ENCODE data around the gene SLC28A3.
"Not testable (repeated sequence)": the region's sequence is repeated elsewhere in the genome, so short reads cannot be mapped to it uniquely, and the experiment has no call there.

Gene SLC28A3

DNA sequence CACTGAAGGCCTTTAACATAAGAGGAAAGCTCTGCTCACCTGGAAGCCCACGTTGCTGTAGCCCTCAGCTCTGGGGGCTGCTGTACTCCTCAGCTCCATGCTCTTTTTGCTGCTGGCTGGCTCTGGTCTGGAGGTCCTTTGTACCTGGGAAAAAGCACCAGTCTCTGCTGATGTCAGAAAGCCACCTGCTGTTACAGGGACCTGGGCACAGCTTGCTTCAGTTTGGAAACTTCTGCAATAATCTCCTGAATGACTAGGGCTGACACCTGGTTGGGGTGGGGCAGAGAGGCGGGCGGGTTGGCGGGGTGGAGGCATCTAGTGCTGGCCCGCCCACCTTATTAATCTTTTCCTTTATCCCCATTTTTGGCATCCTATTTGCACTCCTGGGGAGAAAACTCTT is at the start of gene SLC28A3:
SLC28A3 (minus strand) TSS at position 224 of the 400 bp plus-strand sequence; CDS start at position 99, 125 bp downstream.
- DNase-seq = no peak

DNA sequence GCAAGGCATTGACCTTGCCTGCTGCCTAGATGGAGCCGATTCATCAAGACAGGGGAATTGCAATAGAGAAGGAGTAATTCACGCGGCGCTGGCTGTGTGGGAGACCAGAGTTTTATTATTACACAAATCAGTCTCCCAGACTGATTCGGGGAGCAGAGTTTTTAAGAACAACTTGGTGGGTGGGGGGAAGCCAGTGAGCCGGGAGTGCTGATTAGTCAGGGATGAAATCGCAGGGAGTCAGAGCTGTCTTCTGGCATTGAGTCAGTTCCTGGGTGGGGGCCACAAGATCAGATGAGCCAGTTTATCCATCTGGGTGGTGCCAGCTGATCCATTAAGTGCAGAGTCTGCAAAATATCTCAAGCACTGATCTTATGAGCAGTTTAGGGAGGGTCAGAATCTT is 49.7 kb upstream of the SLC28A3 start:
- not testable (repeated sequence) for DNase-seq

DNA sequence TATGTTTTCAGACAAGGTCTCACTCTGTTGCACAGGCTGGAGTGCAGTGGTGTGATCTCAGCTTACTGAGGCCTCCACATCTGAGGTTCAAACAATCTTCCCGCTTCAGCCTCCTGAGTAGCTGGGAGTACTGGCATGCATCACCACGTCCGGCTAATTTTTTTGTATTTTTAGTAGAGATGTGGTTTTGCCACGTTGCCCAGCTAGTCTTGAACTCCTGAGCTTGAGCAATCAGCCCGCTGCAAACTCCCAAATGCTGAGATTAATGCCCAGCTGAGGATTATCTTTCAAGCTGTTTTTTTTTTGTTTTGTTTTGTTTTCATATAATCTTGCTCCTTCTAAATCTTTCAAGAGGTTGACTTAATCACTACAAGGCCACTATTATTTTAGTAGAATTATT is 47.3 kb upstream of the SLC28A3 start:
- peak; percentile 84 for DNase-seq

- peak; percentile 14 for DNase-seq
Observed at GRCh38 chr9:84386753-84387152, 46.2 kb upstream of the SLC28A3 start.

DNA sequence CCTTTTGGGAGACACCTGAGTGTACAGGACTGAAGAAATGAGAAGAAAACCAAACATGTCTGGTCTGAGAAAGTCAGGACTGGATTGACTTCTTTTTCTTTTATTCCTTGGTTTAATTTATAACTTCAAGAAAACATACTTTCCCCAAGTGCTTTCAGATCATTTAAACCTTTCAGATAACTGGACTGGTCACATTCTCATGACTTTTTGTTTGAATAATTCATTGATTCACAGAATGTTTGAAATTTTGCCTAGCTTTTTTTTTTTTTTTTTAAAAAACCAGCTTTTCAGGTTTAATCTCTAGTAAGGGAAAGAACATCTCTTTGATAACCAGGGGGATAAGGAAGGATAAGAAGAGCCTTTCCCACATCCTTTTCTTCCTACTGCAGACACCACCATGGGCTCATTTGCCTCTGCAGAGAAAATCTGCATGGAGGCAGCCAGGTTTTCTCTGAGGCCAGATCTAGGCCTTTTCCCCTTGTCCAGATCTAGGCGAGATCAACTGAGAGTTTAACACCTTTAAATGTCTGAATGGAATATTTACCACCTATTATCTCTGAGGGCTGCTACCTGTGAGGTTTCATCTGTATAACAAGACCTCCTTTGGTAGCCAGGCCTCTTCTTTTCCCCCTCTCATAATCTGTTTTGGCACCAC is 45.0 kb upstream of the SLC28A3 start:
- DNase-seq = no peak

GRCh38 chr9:84384617-84385016 is 44.1 kb upstream of the SLC28A3 start:
- DNase-seq = no peak

DNA sequence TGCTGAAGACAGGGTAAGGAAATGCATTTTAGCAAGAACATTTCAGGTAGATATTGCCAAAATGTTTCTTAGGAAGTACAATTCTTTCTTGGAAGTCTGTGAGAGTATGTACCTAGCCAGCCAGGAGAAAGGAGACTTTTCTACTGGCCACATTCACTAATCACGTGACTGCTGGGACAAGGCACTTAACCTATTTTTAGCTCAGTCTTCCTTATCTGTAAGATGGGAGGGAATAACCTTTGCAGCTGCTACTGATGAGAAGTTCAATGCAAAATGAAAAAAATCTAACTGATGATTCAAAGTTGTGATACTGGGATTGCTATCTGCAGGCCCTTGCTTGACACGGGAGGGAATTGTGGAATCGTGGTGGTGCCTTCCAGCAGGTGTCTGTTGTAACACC is 42.6 kb upstream of the SLC28A3 start:
- DNase-seq = no peak

- peak; percentile 5 for DNase-seq
Observed at GRCh38 chr9:84382720-84383119, 42.2 kb upstream of the SLC28A3 start.

DNA sequence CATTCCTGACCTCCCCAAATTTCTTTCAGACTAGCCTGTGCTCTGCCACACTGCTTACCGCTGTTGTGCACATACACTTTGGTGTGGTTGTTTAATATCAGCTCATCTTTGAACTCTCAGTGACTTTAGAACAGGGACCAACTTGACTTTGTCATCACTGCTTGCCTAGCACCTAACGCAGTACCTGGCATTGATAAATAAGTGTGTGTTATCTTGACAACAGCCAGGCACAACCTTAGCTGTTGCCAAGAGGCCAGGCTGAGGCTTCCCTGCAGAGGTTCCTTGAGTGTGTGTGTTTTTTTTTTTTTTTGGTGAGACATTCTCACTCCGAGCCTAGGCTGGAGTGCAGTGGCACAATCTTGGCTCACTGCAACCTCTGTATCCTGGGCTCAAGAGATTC is 41.0 kb upstream of the SLC28A3 start:
- no peak for DNase-seq

DNA sequence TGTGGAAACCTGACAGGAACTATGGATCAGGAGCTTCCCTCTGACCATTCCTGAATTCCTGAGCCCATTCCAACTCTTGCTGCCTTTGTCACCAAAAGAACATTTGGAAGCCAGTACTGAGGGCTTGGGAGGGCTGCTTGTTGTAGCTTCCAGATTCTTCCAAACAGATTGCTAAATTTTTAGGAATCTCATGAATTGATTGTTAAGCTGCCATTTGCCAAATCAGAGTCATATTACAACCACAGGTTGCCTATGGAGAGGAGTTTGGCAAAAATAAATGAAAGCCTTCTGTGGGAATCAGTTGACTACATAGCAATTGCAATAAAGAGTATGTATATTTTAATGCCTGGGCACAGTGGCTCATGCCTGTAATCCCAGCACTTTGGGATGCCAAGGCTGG is 39.2 kb upstream of the SLC28A3 start:
- DNase-seq = no peak

- no peak for DNase-seq
Observed at GRCh38 chr9:84375954-84376353, 35.4 kb upstream of the SLC28A3 start.

GRCh38 chr9:84374516-84374915 is 34.0 kb upstream of the SLC28A3 start:
- no peak for DNase-seq

- peak; percentile 46 for DNase-seq
Observed at GRCh38 chr9:84374013-84374412, 33.5 kb upstream of the SLC28A3 start.

GRCh38 chr9:84371737-84372136 is 31.2 kb upstream of the SLC28A3 start:
- peak; percentile 98 for DNase-seq

DNA sequence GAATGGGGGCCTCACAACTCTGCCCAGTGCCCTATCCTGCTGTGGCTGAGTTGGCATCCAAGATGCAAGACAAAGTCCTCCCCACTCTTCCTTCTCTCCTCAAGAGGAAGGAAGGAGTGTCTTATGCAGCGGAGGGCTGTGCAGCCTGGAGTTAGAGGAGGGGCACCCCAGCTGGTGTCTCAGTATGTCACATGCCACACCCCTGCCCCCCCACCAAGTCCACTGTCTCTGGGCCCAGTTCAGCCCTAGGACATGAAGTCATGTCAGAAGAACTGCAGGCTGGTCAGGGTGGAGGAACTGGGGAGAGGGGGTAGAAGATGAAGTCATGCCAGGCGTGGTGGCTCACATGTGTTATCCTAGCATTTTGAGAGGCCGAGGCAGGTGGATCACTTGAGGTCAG is 28.0 kb upstream of the SLC28A3 start:
- DNase-seq = peak; percentile 76

- DNase-seq = peak; percentile 88
Observed at GRCh38 chr9:84367726-84368125, 27.2 kb upstream of the SLC28A3 start.

DNA sequence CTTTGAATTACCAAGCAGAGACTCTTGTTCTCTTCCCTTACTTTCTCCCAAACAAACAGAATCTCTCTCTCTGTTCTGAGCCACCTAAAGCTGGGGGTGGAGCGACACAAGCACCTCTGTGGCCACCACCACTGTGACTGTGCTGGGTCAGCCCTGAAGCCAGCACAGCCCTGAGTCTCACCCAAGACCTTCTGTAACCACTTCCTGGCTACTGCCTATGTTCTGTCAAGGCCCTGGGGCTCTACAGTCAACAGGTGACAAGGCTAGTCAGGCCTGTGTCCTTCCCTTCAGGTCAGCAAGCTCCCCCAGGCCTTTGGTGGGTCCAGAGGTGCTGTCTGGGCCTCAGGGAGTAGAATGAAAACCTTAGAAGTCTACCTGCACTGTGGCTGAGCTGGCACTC is 26.1 kb upstream of the SLC28A3 start:
- DNase-seq = peak; percentile 25

DNA sequence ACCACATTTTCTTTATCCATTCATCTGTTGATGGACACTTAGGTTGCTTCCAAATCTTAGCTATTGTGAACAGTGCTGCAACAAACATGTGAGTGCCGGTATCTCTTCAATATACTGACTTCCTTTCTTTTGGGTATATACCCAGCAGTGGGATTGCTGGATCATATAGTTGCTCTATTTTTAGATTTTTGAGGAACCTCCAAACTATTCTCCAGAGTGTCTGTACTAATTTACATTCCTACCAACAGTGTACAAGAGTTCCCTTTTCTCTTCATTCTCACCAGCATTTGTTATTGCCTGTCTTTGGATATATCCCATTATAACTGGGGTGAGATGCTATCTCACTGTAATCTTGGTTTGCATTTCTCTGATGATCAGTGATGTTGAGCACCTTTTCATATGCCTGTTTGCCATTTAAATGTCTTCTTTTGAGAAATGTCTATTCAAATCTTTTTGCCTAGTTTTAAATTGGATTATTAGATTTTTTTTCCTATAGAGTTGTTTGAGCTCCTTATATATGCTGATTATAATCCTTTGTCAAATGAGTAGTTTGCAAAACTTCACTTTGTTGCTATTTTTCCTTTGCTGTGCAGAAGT is 24.4 kb upstream of the SLC28A3 start:
- peak; percentile 65 for DNase-seq

DNA sequence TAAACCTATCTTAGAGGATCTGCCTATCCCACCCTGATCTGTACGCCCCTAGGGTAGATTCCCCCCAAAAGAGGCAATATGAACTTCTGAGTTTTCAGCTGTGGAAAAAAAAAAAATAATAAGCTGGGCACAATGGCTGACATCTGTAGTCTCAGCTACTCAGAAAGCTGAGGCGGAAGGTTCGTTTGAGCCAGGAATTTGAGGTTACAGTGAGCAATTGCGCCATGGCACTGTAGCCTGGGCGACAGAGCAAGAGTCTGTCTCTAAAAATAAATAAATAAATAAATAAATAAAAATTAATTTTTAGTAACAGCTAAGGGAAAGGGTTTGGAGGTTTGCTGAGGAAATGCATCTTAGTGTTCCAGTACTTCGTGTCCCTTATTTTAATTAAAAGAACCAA is 21.1 kb upstream of the SLC28A3 start:
- DNase-seq = peak; percentile 14

DNA sequence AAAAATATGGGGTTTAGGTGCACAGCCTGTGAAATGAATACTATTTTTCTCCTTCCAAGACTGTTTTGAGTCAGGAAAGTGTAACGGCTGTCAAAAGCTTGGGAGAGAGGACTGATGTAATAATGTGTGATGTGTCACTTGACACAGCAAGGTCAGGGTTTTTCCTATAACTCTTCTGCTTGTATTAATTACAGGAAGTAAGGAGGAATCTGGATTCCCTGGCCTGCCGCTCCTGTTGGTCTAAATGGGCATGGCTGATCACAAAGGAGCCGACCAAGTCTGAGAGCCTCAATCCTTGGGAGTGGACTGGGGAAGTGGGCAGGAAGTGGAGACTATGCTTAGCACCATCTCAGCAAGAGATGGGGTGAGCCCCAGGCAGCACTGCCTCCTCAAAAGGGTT is 16.7 kb upstream of the SLC28A3 start:
- peak; percentile 54 for DNase-seq

- DNase-seq = no peak
Observed at GRCh38 chr9:84354035-84354434, 13.5 kb upstream of the SLC28A3 start.

DNA sequence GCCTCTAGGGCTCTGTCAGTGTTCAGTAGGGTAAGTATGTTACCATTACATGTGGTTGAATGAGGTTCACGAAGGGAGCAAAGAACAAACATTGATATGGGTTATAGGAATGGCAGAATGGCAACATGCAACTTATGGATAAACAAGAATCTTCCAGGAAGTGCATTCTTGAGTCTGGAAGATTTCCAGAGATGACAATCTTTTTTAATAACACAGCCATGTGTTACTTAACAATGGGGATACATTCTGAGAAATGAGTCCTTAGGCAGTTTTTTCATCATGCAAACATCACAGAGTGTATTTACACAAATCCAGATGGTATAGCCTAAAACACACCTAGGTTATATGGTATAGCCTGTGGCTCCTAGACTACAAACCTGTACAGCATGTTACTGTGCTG is 9.1 kb upstream of the SLC28A3 start:
- no peak for DNase-seq

GRCh38 chr9:84343111-84343521 is 2.6 kb upstream of the SLC28A3 start:
- DNase-seq = no peak

- DNase-seq = no peak
Observed at GRCh38 chr9:84339962-84340361, 596 bp downstream of the SLC28A3 start.

DNA sequence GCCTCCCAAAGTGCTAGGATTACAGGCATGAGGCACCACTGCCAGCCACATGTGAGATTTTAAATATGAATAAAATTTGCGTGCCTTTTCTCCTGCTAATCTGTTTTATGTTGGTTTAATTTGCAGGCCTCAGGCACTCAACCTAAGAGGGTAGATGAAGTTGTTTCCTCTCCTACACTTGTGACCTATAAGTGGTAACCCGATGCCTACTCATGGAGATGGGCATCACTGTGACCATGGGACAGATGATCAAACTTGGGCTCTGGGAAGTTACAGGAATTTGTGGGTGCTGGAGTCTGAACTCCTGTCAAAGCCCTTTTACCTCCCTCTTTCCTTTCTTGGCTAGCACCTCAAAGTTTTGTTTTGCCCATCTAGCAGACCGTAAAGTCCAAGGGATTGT is 1.1 kb downstream of the SLC28A3 start:
- no peak for DNase-seq

Data from MV-4-11 (cell line).